ENCODE results near the gene MCOLN2.
"Not testable (repeated sequence)": the region's sequence is repeated elsewhere in the genome, so short reads cannot be mapped to it uniquely, and the experiment has no call there.

Gene MCOLN2

DNA sequence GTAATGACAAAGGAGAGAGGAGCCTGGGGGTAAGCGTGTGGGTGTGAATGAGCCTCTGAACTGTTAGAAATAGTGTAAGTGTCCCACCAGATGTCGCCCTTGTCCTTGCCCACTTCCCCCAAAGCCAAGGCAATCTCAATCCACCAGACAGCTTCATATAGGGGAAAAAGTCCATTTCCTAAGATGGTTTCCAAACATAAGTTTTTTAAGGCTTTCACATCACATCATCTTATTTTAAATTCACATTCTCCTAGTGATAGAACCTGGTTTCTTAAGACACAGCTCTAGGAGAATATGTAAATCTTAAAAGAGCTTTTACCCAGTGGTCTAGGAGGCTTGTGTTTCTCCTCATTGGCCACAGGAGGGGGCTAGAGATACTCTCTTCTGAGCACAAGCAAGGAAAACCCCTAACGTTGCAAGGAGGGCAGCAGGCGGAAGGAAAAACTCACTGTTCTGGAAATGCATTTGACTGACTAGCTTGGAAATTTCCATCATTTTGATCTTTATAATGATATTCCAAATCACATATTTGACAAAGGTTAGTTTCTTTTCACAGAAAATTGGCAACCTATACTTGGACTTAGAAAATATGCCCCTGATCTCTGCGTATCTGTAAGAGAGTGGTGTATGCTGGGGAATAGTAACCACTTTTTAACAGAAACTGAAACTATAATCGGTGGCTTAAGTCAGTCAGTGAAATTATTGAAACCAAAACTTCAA, 52.0 kb downstream of the MCOLN2 start:
- peak in 40 of 51 donors; percentile 1 to 89 (median 42) for DNase-seq

DNA sequence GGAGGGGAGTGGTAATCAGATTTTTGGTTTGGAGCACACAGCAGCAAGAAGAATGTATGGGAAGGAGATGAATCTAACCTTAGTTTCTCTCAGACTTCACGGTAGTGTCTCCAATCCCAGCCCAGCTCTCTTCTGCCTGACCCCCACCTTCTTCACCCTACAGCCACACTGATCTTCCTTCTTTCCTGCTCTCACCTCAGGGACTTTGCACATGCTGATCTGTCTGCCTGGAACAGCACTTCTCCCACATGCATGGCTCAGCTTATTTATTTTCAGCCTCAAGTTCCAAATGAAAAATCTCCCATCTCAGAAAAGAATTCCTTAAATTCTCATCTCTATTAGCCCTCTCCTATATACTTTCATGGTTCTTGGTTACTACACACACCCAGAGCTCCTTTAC, 55.1 kb downstream of the MCOLN2 start:
- DNase-seq = no peak

- DNase-seq = peak in 1 of 51 donors; percentile 63
Measured at GRCh38 chr1:84940481-84940880, 56.4 kb downstream of the MCOLN2 start.

- DNase-seq = no peak
Measured at GRCh38 chr1:84939761-84940160, 57.2 kb downstream of the MCOLN2 start.

- no peak for DNase-seq
Measured at GRCh38 chr1:84939151-84939550, 57.8 kb downstream of the MCOLN2 start.

- peak in 22 of 51 donors; percentile 1 to 74 (median 20) for DNase-seq
Measured at GRCh38 chr1:84936116-84936810, 60.6 kb downstream of the MCOLN2 start.

DNA sequence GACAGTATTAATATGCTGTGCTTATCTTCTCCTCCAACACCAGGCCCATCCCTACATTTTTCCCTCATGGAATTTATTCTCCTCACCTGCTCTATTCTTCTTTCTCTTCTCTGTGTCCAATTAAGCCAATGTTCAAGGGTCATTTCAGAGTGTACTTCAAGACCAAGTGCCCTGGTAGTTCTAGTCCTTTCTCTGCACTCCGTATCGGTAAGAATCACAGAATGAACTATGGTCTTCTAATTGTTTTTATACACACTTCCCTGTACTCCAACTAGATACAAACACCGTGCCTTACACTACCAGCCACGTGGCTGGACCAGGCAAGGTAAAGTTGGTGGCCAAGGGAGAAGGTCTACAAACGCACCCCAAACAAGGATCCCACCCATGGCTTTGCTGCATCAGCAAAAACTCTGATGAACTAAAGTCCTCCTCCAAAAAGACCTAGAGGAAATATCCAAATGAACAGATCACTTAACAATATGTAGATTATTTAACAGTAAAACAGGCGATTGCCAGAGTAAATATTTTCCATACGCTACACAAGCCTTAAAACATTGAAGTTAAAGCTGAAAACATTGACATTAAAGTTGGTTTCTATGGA, 63.8 kb downstream of the MCOLN2 start:
- no peak for DNase-seq

DNA sequence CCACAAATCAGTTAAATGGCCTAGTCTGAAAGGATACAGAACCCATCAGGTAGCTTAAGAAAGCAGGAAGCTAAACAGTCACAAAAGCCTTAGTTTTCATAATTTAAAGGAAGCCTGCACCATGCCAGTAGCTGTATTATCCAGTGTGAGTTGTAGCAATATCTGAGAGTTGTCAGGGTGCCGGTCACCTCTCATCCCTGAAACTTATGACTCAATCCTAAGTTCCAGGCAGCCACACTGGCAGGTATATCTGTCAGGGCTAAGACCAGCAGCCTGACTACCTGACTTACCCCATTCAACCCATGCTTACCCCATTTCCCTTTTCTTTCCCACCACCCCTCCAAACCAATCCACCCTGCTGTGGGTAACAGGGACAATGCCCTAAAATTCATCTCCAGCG, 66.1 kb downstream of the MCOLN2 start:
- no peak for DNase-seq

DNA sequence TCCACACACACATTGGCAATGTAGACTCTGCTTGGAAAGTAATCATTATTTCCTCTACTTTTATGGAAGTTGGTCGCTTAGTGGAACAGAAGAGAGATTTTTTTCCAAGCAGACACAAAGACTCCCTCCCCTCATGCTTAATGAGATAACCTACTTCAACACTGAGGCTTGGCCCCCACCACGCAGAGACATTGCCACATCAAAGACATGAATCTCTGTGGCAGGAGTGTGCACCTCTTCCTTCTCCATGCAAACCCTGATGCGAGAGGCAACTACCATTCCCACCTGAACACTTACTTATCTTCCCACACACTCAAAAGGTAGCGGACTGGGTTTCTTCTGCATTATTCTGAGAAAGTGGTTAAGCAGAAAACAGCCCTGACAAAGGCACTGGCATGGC, 66.6 kb downstream of the MCOLN2 start:
- no peak for DNase-seq

DNA sequence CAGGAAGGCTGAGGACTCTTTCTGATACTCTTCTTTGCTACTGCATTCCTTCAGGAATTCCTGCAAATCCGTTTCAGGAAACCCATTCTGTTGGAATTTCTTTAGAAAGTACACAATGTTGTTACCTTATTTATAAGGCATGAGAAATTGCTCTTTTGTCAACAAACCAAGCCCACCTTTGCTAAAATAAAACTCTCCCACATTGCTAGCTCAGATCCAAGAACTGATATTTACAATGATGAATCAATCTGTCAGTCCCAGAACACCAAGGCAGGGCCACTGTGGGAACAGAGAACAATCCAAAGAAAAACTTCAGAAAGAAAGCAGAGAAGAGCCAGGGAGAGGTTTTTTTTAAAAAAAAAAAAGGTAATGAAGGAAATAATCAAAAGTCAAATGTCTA, 67.3 kb downstream of the MCOLN2 start:
- DNase-seq = no peak

GRCh38 chr1:84928979-84929378, 67.9 kb downstream of the MCOLN2 start:
- no peak for DNase-seq

DNA sequence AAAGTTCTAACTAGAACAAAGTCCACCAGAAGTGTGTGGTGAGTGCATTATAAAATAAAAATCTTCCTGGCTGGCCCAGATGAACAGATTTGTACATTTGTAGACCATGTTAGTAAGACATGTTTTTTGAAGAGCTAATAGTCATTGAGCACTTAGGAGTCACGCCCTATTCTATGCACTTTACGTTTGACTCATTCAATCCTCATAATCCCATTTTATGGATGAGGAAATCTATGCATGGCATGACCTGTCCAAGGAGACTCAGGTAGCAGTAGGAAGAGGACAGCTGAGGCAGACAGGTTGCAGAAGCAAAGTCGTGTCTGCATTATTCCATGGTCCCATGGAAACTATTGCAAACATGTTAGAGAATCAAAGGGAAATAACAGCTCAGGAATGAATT, 73.6 kb downstream of the MCOLN2 start:
- DNase-seq = no peak

DNA sequence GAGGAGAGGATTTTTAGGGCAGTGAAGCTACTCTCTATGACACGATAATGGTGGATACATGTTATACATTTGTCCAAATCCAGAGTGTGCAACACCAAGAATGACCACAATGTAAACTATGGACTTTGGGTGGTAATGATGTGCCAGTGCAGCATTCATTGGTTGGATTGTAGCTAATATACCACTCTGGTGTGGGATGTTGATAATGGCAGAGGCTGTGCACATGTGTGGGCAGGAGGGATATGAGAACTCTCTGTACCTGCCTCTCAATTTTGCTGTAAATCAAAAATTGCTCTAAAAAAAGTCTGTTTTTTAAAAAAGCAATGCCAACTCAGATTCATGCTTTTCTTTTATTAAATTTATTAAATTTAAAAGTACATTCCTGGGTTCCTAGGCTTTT, 76.8 kb downstream of the MCOLN2 start:
- DNase-seq = peak in 1 of 51 donors; percentile 35

- DNase-seq = no peak
Measured at GRCh38 chr1:84919461-84919970, 77.4 kb downstream of the MCOLN2 start.

DNA sequence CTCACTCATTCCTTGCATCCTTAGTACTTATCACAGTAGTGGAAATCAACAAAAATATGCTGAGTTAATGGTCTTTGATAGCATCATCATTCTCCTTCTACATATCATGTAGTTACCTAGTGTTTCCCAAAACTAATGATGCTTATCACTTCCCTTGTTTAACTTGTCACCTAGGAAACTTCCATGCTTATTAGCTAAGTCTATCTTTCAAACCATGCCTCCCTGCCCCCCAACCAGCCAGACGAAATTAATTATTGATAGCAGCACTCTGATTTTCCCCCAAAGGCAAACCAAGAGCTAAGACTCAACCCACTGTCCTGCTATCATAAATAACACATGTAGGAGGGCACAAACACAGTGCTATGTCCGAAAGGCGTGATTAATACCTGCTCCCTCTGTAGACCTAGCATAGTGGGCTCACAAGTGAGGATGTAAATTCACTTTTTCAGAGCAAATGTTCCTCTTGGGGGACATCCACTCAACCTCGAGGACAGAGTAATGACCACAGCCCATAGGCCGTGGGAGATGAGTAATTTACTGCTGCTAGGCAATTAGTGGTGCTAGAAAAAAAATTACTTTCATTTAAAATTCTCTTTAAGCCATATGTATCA, 78.1 kb downstream of the MCOLN2 start:
- no peak for DNase-seq

GRCh38 chr1:84916897-84917296, 80.0 kb downstream of the MCOLN2 start:
- DNase-seq = no peak

DNA sequence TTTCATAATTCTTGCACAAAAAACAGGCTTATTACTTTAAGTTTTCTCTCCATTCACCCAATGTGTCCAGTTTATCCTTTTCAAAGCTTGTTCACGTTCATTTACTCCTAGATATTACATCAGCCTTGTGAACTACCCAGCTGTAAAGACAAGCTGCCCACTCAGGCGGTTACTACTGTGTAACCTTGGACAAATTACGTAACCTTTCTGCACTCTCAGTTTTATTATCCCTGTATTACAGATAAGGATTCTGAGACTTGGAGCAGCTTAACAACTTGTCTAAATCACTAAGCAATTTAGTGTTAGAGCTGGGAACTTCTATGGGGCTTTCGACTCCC, 83.4 kb downstream of the MCOLN2 start:
- no peak for DNase-seq

GRCh38 chr1:84912726-84913554, 84.0 kb downstream of the MCOLN2 start:
- no peak for DNase-seq

DNA sequence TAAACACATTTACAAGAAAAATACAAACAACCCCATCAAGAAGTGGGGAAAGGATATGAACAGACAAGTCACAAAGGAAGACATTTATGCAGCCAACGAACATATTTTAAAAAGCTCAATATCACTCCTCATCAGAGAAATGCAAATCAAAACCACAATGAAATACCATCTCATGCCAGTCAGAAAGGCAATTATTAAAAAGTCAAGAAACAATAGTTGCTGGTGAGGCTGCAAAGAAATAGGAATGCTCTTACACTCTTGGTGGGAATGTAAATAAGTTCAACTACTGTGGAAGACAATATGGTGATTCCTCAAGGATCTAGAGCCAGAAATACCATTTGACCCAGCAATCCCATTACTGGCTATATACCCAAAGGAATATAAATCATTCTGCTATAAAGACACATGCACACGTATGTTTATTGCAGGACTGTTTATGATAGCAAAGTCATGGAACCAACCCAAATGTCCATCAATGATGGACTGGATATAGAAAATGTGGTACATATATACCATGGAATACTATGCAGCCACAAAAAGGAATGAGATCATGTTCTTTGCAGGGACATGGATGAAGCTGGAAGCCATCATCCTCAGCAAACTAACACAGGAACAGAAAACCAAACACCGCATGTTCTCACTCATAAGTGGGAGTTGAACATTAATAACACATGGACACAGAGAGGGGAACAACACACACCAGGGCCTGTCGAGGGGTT, 88.0 kb downstream of the MCOLN2 start:
- DNase-seq = not testable (repeated sequence)

DNA sequence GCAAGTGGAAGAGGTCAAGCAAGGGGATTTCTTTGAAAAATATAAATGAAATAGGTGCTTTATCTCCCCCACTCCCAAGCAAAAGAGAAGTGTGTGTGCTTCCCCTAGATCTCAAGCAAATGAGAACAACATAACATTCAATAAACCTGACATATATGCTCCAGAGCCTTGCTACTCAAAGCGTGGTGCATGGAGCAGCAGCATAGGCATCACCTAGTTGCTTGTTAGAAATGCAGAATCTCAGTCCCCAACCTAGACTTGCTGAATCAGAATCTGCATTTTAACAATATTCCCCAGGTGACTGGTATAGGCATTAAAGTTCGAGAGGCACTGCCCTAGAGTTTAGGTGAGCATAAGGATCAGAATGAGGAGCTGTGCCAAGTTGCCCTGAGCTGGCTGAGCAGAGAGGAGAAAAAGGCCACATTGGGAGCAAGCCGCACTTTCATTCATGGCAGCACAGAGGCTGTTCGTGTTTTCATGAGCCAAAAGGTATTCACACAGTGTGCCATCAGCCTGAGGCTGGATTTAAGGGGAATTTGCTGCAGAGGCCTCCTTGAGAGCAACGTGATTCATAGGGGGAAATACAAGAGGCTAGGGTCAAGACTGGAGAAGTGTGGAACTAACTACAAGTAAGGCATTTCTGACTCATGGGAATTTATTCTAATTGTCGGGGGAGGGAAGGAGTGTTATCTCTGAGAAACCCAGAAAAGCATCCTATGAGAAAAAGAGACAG, 89.7 kb downstream of the MCOLN2 start:
- DNase-seq = no peak

All from hypothalamus (tissue), 51 donors.